ENCODE measurements around the gene B4GALT5.

- TF ChIP-seq EP300 (IDR thresholded peaks at IDR 0.05) (no peak), ESRRA (IDR thresholded peaks at IDR 0.05; ENCODE audit: borderline replicate concordance, low read length) (no peak), POLR2A (IDR thresholded peaks at IDR 0.05; ENCODE audit: low read length) (no peak), PBX3 (IDR thresholded peaks at IDR 0.05) (no peak), JUN (IDR thresholded peaks at IDR 0.05) (no peak), HES2 (IDR thresholded peaks at IDR 0.05) (no peak), SMC3 (IDR thresholded peaks at IDR 0.05) (no peak)
Observed at GRCh38 chr20:49631061-49631716, 82.5 kb downstream of the B4GALT5 start.

Data from A549 (cell line).